Ureter (tissue), 1 donor: ENCODE data around the gene IRF6. TPM values are rescaled to one million over a fixed set of nuclear protein-coding genes. Genes with fewer than 3 reads are reported as not detected.
A peak's percentile ranks its signal among the peaks of the same experiment; 100 is the strongest.

Experiments
- DNase-seq: peaks from one replicate; pipeline ENCODE4 v3.0.0-alpha.2; 2020; ENCODE audit warnings: low spot score
- total RNA-seq: library from RNA; stranded (reverse); gene quantifications from one replicate; pipeline ENCODE4 v1.2.4, GENCODE V29; 2023
- donor health status: DM: yes; HTN: yes; CAD: no.

Gene IRF6
- total RNA-seq, 1 donor from 2014 or later, result 102 TPM

GRCh38 chr1:209761011-209761635 lies 44.8 kb downstream of the IRF6 start:
- no peak for DNase-seq

DNA sequence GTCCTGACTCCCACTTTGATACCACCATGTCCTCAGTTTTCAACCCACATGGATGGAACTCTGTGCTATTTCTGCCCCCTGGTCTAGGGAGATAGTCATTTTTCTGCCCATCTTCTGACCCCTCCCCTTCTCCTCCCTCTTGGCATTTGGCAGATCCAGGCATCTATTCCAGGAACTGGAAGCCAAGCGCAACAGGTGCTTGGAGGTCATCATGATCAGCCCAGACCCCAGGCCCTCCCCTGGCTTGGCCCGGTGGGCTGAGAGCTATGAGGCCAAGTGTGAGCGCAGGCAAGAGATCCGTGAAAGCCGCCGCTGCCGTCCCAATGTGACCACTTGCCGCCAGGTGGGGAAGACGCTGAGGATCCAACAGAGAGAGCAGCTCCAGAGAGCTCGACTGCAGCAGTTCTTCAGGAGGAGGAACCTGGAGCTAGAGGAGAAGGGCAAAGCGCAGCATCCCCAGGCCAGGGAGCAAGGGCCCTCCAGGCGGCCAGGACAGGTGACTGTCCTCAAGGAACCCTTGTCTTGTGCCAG lies 46.0 kb downstream of the IRF6 start:
- no peak for DNase-seq

DNA sequence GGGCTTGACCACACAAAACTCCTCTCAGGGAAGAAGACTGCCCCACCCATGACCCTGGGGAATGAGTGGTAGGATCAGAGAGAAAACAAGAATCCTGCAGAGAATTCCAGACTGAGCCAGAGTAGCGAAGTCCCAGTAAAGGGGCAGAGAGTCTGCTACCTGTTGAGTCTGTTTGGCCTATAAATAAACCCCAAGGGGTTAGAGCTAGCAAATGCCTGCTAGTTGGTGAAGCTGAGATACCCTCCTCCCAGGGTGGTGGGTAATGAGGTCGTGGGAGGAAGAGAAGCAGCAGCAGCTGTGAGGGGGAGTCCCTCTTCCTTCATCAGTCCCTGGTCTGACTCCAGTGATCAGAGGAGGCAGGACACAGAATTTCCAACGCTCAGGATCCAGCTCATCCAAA lies 47.5 kb downstream of the IRF6 start:
- DNase-seq, result no peak

DNA sequence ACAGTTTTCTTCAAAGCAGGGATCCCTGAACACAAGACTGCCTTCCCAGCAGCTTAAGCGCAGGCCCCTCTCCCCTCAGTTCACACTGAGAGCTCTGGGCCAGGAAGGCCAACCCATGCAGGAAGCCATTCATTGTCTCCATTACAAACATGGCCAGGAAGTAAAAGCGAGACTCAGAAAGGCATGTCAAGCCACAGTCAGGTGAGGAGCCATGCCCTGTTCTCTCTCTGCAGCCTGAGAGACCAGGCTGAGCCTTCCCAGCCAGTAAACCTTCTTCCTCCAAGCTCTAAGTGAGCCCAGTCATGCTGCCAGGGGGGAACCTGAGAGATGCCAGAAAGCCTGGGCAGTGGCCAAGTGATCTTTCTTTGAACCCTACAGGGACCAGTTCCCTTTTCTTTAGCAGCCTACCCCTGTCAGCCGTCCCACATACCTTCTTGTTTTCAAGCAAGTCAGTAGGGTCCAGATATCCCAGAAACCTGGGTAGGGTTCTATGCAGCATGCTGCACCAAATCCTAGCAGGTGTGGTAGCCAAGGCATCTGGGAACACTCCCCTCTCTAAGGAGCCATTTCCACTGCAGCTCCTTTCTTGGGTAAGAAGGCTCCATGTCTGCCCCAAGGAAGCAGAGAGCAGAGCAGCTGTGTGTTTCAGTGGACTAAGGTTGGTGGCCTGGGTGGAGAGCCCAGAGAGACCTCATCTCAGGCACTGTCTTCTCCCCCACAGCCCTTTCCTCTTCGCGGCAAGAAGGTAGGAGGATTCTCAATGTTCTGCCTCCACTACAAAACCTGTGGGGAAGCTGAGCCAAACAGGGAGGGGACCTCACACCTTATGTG lies 49.1 kb downstream of the IRF6 start:
- no peak for DNase-seq

DNA sequence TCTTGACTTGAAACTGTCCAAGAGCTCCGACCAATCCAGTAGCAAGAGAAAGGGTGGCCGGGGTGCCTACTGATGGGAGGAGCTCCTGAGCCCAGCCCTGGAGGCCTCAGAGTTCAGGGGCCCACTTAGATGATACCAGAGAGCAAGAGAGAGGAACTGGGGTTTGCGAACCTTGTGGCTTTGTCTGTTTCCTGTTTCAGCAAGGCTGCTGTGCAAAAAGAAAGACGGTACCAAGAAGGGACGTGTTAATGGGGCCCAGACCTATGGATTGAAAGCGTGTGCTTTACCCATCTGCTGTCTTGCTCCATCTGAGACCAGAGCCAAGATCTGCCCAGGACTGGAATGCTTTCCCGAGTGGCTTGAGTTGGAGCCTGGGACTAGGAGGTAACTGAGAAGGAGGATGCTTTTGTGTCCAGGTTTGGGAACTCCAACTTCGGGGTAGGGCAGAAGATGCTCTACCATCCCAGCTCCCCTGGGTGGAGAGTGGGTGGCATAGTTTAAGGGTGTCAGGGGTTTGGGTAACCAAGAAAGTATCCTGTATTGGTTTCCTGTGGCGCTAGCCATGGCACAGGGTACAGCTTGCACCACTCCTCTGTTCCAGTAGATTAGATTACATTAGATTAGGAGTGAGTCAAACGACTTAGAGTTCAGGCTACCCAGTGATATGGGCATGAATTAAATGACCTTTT lies 49.9 kb downstream of the IRF6 start, which contains the start of gene TRAF3IP3:
TRAF3IP3 (plus strand) TSS at position 128 of the 689 bp plus-strand sequence. CDS start 3,987 bp downstream, outside the sequence.
- no peak for DNase-seq

- no peak for DNase-seq
These were observed 50.7 kb downstream of the IRF6 start for GRCh38 chr1:209755256-209755655.

DNA sequence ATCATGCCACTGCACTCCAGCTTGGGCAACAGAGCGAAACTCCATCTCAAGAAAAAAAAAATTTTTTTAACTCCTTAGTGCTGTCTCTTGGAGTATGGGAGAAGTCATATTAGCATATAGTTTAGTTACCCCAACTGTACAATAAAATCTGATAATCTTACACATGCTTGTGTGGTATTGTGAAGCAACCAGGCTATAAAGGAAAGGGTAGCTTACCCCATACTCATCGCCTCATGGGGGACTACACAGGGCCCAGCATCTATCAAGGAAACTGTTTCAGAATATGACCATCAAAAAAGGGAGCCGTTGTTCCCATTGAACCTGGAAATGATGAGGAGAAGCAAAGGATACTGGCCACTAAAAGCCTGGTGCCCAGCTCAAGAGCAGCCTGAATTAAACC lies 53.1 kb downstream of the IRF6 start:
- DNase-seq, result no peak

DNA sequence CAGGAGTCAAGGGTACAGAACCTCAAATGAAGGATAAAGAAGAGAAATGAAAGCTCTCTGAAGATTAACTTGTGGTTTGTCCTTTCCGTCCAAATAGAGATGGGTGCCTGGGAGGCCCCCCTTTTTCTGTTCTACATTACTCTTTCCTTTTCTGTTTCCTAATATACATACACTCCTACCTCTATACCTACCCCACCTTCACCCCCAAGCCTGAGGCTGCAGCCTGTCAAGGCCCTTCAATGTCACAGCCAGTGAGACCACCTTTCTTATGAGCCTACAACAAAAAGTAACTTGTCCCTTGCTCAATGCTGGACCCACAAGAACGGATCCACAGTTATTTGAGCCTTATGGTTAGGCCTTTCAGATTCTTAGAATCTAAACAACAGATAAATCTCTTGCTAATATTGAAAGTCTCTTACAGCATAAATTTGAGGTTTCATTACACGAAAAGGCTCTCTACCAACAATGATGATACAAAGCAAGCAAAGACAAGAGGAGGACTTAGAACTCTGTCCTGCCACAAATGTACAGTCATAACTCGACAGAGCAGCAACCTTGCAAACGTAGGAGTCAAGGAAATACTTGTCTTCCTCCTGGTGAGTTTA lies 54.2 kb downstream of the IRF6 start:
- no peak for DNase-seq

GRCh38 chr1:209749670-209750323 lies 56.1 kb downstream of the IRF6 start:
- no peak for DNase-seq

- DNase-seq, result no peak
These were observed 56.7 kb downstream of the IRF6 start for GRCh38 chr1:209749205-209749604.

- no peak for DNase-seq
These were observed 57.3 kb downstream of the IRF6 start for GRCh38 chr1:209748620-209749019.

DNA sequence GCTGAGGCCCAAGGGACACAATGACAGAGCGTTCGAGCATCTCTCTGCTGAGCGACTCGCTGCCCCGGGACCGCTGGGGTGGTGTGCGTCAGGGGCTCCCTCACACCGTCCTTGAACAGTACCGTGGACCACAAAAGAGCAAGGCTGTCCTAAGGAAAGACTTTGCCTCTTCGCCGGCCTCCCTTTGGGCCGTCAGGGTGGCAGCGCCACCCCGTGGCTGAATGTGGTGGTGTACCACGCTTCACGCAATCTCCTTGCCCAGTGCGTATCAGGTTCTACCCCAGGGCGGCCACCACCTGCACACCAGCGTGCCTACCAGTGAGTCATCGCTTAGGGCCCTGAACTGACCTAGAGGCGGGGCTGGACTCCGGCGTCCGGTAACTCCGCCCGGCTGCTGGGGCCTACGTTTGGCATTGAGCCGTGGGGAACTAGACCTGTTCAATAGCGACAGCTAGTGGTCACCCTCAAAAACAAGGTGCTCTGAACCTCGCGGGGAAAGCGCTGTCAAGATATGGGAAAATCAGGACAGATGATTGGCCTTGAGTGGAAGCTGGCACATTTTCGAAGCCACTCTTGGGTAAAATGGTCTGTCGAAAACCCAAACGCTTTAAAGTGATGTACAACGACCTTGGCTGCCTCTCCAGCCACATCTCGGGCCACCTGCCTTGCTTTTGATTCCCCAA lies 58.2 kb downstream of the IRF6 start:
- DNase-seq, result peak; percentile 96

DNA sequence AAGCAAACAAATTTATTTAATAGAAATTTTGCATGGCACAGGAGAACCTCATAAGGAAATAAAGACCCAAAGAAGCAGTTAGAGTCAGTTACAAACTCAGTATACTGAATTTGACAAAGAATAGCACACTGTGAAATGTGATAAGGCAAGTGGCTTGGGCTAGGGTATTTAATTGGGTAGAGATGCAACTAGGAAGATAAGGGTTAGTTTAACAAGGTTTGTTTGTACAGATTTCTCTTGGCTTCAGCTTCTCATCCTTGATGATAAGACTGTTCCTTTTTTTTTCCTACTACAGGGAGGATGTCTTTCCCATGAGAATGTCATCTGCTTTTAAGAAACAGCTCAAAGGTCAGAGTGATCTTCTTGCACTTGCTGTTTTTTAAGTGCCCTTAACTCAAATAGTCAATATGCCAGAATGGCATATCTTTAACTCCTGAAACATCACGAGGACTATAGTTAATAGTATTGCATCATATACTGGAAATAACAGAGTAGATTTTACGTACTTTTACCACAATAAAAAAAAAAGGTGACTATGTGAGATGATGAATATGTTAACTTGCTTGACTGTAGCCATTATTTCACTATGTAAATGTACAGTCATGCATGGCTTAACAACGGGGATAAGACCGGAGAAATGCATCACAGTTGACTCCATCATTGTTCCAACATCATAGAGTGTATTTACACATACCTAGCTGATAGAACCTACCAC lies 59.3 kb downstream of the IRF6 start:
- no peak for DNase-seq

DNA sequence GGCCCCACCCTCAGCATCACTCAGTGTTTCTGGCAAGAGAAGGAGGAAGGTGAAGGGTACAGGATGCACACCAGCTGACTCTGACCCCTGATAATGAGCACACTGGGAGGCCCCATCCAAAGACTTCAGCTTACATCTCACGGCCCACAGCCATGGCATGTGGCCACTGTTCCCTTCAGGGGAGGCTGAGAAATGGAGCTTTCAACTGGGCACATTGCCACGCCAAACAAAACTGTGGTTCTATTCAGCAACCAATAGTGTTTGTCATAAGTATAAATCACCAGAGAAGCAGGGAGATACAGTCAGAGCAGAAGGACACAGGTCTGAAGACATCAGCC lies 62.8 kb downstream of the IRF6 start:
- DNase-seq, result peak; percentile 62

GRCh38 chr1:209742409-209743144 lies 63.4 kb downstream of the IRF6 start:
- no peak for DNase-seq

DNA sequence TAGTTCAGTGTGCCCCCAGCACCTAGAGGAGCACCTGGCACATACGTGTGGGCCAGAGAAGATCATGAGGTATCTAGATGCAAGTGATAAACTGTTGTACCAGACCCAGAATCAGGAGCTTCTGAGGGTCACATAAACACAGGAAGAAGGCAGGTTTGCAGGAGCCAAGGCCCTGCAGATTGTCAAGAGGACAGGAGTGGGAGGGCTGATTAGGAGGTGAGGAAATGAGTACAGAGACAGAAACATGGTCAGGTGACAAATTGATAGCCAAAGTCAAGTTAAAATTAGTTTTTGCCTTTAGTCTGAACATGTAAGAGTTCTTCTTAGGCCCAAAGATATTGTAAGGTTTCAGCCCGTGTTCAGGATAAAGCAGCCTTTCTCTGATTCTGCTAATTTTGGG lies 64.1 kb downstream of the IRF6 start:
- DNase-seq, result no peak

GRCh38 chr1:209741193-209741592 lies 64.7 kb downstream of the IRF6 start:
- DNase-seq, result no peak

DNA sequence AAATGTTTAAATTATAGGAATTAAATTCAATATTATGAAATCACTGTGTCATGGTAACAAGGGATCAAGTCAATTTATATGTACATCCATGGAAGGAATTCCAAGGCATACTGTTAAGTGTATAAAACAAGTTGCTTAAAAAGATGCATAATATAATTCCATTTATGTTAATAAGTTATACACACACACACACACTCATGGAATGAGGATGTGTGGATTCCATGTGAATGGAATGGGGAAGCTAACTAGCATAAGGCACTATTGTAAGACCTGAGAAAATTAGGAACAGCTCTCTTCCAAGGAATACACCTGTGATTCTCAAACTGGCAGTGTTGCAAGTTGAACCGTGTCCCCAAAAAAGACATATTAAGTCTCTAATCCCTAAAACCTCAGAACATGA lies 67.7 kb downstream of the IRF6 start:
- no peak for DNase-seq

- no peak for DNase-seq
These were observed 68.8 kb downstream of the IRF6 start for GRCh38 chr1:209737118-209737505.
